Esophagus muscularis mucosa (tissue), 4 donors: ENCODE results near the gene CSN1S1. TPM values are rescaled to one million over a fixed set of nuclear protein-coding genes. Genes with fewer than 3 reads are reported as not detected.

Experiments used
- DNase-seq: peaks from one replicate; pipeline ENCODE4 v3.0.0-alpha.2; 2017; ENCODE audit errors: extremely low spot score
- H3K27ac ChIP-seq, 4 donors: fragments of 200-600 bp; sonication (generic); replicated peaks in 1 of 4; 1 replicate in 3 of 4; 2 replicates in 1 of 4; pipeline ENCODE4 v1.5.1; 2016 to 2019; ENCODE audit warnings: mild to moderate bottlenecking in 1 of 4
- H3K27me3 ChIP-seq, 4 donors: fragments of 200-600 bp; sonication (generic); one replicate each; pipeline versions ENCODE4 v1.5.1 to v1.6.0; 2016 to 2019
- H3K36me3 ChIP-seq, 4 donors: fragments of 200-600 bp; sonication (generic); one replicate each; pipeline ENCODE4 v1.5.1; 2016 to 2019
- H3K4me1 ChIP-seq, 4 donors: fragments of 200-600 bp; sonication (generic); one replicate each; pipeline ENCODE4 v1.5.1; 2016 to 2019
- H3K4me3 ChIP-seq, 4 donors: fragments of 200-600 bp; sonication (generic); 1 replicate in 2 of 4; 2 replicates in 2 of 4; pipeline ENCODE4 v1.5.1; 2016 to 2019; ENCODE audit warnings: mild to moderate bottlenecking in 4 of 4, moderate library complexity in 1 of 4
- H3K9me3 ChIP-seq, 4 donors: fragments of 200-600 bp; sonication (generic); 1 replicate in 3 of 4; 2 replicates in 1 of 4; pipeline ENCODE4 v1.5.1; 2016 to 2019
- CTCF ChIP-seq, 3 experiments: fragments of 200-600 bp in 2 of 3; fragments of 450-650 bp in 1 of 3; sonication (generic) in 2 of 3; IDR thresholded peaks; one replicate each; pipeline ENCODE4 v1.5.1; 2017 to 2019; ENCODE audit warnings: antibody characterized with exemption in 3 of 3, mild to moderate bottlenecking in 2 of 3, moderate library complexity in 1 of 3
- EP300 ChIP-seq: sonication (generic); formaldehyde crosslinking; IDR thresholded peaks from one replicate; pipeline ENCODE4 v1.6.1; 2017; ENCODE audit warnings: antibody characterized with exemption
- POLR2A ChIP-seq: fragments of 450-650 bp; IDR thresholded peaks from one replicate; pipeline ENCODE4 v1.6.1; 2017; ENCODE audit warnings: antibody characterized with exemption, moderate library complexity, mild to moderate bottlenecking, low read depth
- POLR2AphosphoS5 ChIP-seq, 2 donors: sonication (generic); formaldehyde crosslinking; IDR thresholded peaks; one replicate each; pipeline ENCODE4 v1.6.1; 2017; ENCODE audit warnings: antibody characterized with exemption in 2 of 2
- WGBS: methylation state at CpG from one replicate; pipeline ENCODE4 v1.1.5; 2018; 5-methylcytosine and 5-hydroxymethylcytosine counted together
- intact Hi-C: fragments of 100-400 bp; cut with DNase I; formaldehyde crosslinking; loops from one replicate; pipeline ENCODE4 v1.15.1; 2023
- total RNA-seq, 4 donors: library from RNA; depleted of rRNA; stranded (reverse); fragments of >200 nt; gene quantifications; one replicate each; pipeline versions ENCODE4 v1.1.0 to v1.2.1, GENCODE V29; 2016

The CSN1S1 gene
- total RNA-seq, 4 donors from 2014 or later: not detected

GRCh38 chr4:69951602-69952001 is 20.7 kb downstream of the CSN1S1 start:
- Histone ChIP-seq H3K27me3 (no peaks in the 10 kb centered on the region), H3K36me3 (no peaks in the 10 kb centered on the region), H3K9me3 (no peaks in the 10 kb centered on the region), H3K4me3 (no peak overlapping the region), H3K4me1 (no peaks in the 10 kb centered on the region), H3K27ac (no peak overlapping the region)
- 52% methylated on average over 3 of the region's 3 CpGs for WGBS
- TF ChIP-seq CTCF (IDR thresholded peaks at IDR 0.05) (no peak), POLR2A (no peak), POLR2AphosphoS5 (IDR thresholded peaks at IDR 0.05) (no peak), EP300 (no peak)
- intact Hi-C loops: no loop called here
- no peak for DNase-seq

GRCh38 chr4:69957209-69957608 is 26.3 kb downstream of the CSN1S1 start:
- H3K4me3 ChIP-seq: no peak overlapping the region
- H3K27ac ChIP-seq: no peak overlapping the region
- no peak for DNase-seq
- no peaks in the 10 kb centered on the region for H3K4me1 ChIP-seq
- no peaks in the 10 kb centered on the region for H3K9me3 ChIP-seq
- no peaks in the 10 kb centered on the region for H3K27me3 ChIP-seq
- WGBS: 90% methylated on average over 1 of the region's 1 CpG
- no peaks in the 10 kb centered on the region for H3K36me3 ChIP-seq
- intact Hi-C loops: no loop called here
- TF ChIP-seq CTCF (IDR thresholded peaks at IDR 0.05) (no peak), POLR2AphosphoS5 (IDR thresholded peaks at IDR 0.05) (no peak), POLR2A (no peak)

GRCh38 chr4:69965628-69966027 is 34.8 kb downstream of the CSN1S1 start, which contains the start of gene CSN2:
TSS of gene CSN2 (minus strand) at chr4:69965728. CDS start at chr4:69960995, 4,733 bp downstream.
- TF ChIP-seq POLR2AphosphoS5 (IDR thresholded peaks at IDR 0.05) (no peak), CTCF (IDR thresholded peaks at IDR 0.05) (no peak), POLR2A (no peak), EP300 (no peak)
- Histone ChIP-seq H3K27me3 (no peaks in the 10 kb centered on the region), H3K9me3 (no peaks in the 10 kb centered on the region), H3K4me3 (no peak within 1 kb of the TSS), H3K27ac (no peak within 1 kb of the TSS), H3K36me3 (no peaks in the 10 kb centered on the region), H3K4me1 (no peaks in the 10 kb centered on the region)
- 83% methylated on average over 2 of the region's 2 CpGs for WGBS
- no peak for DNase-seq
- intact Hi-C loops: no loop called here

- no peaks in the 10 kb centered on the region for H3K4me1 ChIP-seq
- H3K9me3 ChIP-seq: no peaks in the 10 kb centered on the region
- intact Hi-C loops: no loop called here
- TF ChIP-seq POLR2A: no peak
- no peak for TF ChIP-seq POLR2AphosphoS5 (IDR thresholded peaks at IDR 0.05)
- no peak for TF ChIP-seq CTCF (IDR thresholded peaks at IDR 0.05)
- no peak for TF ChIP-seq EP300
- H3K36me3 ChIP-seq: no peaks in the 10 kb centered on the region
- 74% methylated on average over 1 of the region's 1 CpG for whole genome bisulfite sequencing
- H3K27ac ChIP-seq: no peak overlapping the region
- H3K4me3 ChIP-seq: no peak overlapping the region
- no peaks in the 10 kb centered on the region for H3K27me3 ChIP-seq
- no peak for DNase-seq
Observed at GRCh38 chr4:69970071-69970470, 39.2 kb downstream of the CSN1S1 start.

GRCh38 chr4:69974631-69975030 is 43.8 kb downstream of the CSN1S1 start:
- WGBS: 69% methylated on average over 1 of the region's 1 CpG
- intact Hi-C loops: no loop called here
- no peak for TF ChIP-seq EP300
- TF ChIP-seq CTCF (IDR thresholded peaks at IDR 0.05): no peak
- TF ChIP-seq POLR2A: no peak
- no peak for TF ChIP-seq POLR2AphosphoS5 (IDR thresholded peaks at IDR 0.05)
- no peaks in the 10 kb centered on the region for H3K27me3 ChIP-seq
- no peaks in the 10 kb centered on the region for H3K9me3 ChIP-seq
- no peaks in the 10 kb centered on the region for H3K4me1 ChIP-seq
- no peaks in the 10 kb centered on the region for H3K36me3 ChIP-seq
- H3K4me3 ChIP-seq: no peak overlapping the region
- H3K27ac ChIP-seq: no peak overlapping the region
- no peak for DNase-seq
